ENCODE measurements around the gene JAM2.

GRCh38 chr21:25734654-25734903 lies 95.5 kb downstream of the JAM2 start:
- no peak for TF ChIP-seq CTCF (IDR thresholded peaks at IDR 0.05)
- peak; percentile 59 to 93 (median 91) for TF ChIP-seq POLR2A (IDR thresholded peaks at IDR 0.05)
